Measurements from ENCODE around the gene SEPTIN6.

- TF ChIP-seq, protein P1, sequence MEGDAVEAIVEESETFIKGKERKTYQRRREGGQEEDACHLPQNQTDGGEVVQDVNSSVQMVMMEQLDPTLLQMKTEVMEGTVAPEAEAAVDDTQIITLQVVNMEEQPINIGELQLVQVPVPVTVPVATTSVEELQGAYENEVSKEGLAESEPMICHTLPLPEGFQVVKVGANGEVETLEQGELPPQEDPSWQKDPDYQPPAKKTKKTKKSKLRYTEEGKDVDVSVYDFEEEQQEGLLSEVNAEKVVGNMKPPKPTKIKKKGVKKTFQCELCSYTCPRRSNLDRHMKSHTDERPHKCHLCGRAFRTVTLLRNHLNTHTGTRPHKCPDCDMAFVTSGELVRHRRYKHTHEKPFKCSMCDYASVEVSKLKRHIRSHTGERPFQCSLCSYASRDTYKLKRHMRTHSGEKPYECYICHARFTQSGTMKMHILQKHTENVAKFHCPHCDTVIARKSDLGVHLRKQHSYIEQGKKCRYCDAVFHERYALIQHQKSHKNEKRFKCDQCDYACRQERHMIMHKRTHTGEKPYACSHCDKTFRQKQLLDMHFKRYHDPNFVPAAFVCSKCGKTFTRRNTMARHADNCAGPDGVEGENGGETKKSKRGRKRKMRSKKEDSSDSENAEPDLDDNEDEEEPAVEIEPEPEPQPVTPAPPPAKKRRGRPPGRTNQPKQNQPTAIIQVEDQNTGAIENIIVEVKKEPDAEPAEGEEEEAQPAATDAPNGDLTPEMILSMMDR (IDR thresholded peaks at IDR 0.05; ENCODE audit: insufficient read depth, low read depth, low read length): no peak
- no peak for TF ChIP-seq EZH2 (IDR thresholded peaks at IDR 0.05; ENCODE audit: insufficient read depth, low read length)
Observed at GRCh38 chrX:119685225-119686066, 7.5 kb downstream of the SEPTIN6 start.

All from astrocyte (in vitro differentiated cells and primary cell).